ENCODE measurements around the gene SPATA6.
"Not testable (repeated sequence)": the region's sequence is repeated elsewhere in the genome, so short reads cannot be mapped to it uniquely, and the experiment has no call there.

The SPATA6 gene

DNA sequence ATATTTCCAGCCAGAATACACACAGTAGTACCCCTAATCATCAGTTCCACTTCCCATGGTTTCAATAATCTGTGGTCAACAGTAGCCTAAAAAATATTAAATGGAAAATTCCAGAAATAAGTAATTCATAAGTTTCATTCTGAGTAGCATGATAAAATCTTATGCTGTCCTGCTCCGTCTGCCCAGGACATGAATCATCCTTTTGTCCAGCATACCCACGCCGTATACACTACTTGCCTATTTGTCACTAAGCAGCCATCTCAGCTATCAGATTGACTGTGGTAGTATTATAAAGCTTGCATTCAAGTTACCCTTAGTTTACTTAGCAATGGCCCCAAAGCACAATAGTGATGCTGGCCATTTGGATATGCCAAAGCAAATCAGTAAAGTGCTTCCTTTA, 130.8 kb downstream of the SPATA6 start:
- no peak for DNase-seq

DNA sequence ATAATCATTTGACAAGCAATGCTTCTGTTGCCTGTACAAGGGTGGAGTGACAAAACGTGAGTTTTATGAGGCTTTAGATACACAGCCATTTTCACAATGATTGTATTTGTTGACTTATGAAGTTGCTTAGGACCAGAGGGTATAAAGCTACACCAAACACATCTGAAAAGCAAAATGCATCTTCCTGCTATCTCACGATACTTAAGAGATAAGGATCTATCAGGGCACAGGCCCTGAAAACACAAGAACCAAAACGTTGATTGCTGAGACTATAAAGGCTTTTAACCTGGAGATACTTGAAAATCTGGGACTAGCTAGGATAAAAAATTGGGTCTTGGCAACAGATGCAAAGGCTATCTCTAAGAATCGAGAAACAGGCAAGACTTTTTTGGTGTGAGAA, 133.7 kb downstream of the SPATA6 start:
- no peak for DNase-seq

DNA sequence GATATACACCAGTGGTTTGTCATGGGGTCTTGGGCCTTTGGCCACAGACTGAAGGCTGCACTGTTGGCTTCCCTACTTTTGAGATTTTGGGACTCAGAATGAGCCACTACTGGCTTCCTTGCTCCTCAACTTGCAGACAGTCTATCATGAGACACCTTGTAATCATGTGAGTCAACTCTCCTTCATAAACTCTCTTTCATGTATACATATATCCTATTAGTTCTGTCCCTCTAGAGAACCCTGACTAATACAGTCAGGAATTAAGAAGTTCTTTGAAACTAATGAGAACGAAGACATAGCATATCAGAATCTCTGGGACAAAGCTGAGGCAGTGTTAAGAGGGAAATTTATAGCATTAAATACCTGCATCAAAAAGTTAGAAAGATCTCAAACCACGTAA, 138.7 kb downstream of the SPATA6 start:
- DNase-seq = no peak

DNA sequence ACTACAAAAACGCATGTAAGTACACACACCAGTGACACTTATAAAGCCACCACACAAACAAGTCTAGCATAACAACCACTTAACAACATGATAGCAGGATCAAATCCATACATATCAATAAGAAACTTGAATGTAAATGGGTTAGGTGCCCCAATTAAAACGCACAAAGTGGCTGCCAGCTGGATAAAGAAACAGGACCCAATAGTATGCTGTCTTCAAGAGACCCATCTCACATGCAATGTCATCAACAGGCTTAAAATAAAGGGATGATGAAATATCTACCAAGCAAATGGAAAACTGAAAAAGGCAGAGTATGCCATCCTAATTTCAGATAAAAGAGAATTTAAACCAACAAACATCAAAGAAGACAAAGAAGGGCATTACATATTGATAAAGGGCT, 139.9 kb downstream of the SPATA6 start:
- no peak for DNase-seq

DNA sequence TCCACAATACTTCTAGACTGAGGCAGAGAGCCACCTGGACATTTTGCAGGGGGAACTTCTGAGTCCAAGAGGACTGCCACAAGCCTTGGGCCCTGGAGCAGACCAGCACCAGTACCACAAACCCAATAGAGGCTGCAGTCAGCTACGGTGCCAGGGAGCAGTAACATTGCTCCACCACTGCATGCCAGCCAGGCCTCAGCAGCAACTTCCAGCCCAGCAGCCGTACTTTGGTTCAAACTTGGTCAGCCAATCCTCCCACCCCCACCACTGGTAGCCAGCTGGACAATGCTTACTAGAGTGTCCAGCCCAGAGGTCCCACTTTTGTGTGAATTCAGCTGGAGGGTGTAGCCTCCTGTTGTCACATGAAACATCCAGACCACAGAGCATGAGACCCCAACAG, 142.1 kb downstream of the SPATA6 start:
- no peak for DNase-seq

DNA sequence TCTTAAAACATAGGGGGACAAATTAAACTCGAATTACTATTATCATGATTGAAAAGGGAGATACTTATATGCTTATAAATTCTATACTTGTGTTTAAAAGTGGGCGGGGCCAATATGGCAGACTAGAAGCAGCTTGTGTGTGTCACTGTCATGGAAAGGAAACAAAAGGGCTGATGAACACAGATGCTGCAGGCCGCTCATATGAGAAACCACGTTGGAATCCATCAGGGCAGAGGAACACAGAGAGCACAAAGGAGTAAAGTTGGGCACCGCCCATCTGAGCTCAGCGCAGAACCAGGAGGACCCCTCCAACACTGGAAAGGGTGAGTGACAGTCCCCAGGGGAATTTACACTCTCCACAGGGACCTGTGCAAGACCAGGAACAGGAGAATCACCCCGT, 142.5 kb downstream of the SPATA6 start:
- DNase-seq = no peak

DNA sequence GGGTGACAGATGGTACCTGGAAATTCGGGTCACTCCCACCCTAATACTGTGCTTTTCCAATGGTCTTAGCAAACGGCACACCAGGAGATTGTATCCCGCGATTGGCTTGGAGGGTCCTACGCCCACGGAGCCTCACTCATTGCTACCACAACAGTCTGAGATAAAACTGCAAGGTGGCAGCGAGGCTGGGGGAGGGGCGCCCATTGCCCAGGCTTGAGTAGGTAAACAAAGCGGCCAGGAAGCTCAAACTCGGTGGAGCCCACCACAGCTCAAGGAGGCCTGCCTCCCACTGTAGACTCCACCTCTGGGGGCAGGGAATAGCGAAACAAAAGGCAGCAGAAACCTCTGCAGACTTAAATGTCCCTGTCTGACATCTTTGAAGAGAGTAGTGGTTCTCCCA, 160.2 kb downstream of the SPATA6 start:
- not testable (repeated sequence) for DNase-seq

DNA sequence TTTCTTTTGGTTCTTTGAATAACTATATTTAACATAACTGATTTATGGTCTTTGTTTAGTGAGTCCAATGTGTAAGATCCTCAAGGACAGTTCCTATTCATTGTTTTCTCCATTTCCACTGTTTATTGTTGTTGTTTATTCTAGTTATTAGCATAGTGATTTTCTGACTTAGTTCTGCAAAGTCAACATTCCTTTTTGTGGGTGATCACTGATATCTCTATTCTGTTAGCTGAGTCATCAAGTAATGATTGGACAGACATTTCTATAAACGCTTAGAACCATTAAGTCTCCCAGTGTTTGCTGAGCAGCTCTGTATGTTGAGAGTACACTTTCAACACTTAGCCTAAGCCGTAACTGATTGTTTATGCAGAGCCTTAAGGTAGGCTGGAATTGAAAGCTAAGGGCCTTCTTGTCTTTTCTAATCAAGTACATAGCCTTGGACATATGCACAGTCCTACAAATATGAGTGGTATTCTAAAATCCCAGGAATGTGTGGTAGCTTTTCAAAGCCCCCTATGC, 162.4 kb downstream of the SPATA6 start:
- no peak for DNase-seq

DNA sequence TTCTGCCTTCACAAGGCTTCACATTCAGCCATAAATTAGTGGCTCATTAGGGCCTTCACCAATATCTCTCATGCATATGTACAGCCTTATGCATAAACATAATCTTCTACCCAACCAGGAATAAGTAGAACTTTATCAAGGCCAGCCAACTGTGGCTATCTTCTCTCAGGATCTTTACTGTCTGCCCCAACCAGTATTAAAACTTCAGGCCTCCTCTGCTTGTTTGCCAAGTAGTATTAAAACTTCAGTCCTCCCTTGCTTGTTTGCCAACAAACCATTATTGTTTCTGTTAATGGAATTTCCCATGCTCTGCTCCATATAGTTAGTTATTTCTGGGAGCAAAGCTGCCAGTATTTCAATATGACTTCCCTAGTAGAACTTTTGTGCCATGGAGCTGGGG, 169.4 kb downstream of the SPATA6 start:
- no peak for DNase-seq

DNA sequence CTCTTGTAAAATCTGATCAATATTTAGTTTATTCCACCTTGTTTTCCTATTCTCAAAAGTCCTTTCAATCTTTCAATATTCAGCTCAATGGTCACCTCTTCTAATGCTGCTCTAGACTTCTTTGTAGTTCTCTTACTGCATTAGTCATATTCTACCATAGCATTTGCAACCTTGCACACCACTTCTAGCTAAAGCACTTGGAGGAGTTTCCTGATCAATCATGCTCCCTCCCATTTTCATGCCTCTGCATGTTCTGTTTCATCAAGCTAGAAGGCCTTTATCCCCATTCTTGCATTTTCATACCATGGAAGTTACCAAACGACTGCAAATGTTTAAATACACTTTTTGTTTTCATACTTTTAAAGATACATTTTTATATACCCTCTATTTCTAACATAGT, 177.3 kb downstream of the SPATA6 start:
- DNase-seq = no peak

DNA sequence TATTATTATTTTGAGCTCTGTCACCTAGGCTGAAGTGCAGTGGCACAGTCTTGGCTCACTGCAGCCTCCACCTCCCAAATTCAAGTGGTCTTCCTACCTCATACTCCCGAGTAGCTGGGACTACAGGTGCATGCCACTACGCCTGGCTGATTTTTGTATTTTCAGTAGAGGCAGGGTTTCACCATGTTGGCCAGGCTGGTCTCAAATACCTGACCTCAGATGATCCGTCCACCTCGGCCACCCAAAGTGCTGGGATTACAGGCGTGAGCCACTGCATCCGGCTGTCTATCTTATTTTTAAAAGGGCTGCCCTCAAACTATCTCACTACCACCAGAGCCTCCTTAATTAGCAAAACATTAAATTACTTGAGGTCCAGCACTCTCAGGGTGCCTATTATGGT, 177.9 kb downstream of the SPATA6 start:
- not testable (repeated sequence) for DNase-seq

DNA sequence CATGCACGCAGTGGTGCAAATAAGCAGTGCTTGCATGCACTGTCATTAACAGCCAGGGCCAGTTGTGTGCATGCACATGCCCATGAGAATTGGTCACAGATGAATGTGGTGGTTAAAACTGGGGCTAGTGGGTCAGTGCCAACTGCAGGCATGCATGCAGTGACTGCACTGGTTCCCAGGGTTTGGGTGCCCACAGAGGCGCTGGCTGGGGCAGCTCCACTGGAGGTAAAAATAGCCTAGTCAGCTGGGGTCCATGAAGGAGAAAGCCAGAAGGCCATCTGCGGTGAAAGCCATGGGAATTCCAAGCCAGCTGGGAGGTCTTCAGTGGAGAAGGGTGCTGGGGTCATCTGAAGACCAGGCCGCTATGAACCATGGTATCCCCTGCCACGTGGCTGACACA, 179.3 kb downstream of the SPATA6 start:
- no peak for DNase-seq

DNA sequence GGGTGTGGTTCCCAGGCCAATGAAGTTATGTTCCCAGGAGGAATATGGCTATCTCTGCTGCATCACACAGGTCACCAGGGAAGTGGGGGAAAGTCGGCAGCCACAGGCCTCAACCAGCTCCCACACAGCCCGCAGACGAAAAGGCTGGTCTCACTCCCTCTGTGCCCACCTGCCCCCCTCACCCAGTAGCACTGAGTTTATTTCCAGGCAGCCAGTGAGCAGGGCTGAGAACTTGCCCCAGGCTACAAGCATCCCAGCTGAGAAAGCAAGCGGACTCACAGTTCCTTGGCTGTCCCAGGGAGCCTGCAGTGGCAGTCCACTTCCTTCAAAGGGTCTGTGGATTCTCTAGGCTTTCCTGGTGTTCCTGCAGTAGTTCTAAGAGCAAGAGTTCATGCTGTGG, 180.6 kb downstream of the SPATA6 start:
- no peak for DNase-seq

DNA sequence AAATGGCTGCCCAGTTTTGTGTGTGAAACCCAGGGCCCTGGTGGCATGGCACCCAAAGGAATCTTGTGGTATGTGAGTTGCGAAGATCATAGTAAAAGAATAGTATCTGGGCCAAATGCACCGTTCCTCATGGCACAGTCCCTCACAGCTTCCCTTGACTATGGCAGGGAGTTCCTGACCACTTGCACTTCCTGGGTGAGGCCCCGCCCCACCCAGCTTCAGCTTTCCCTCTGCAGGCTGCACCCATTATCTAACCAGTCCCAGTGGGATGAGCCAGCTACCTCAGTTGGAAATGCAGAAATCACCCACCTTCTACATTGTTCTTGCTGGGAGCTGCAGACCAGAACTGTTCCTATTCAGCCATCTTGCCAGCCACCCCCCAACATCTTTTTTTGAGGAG, 186.5 kb downstream of the SPATA6 start:
- DNase-seq = no peak

DNA sequence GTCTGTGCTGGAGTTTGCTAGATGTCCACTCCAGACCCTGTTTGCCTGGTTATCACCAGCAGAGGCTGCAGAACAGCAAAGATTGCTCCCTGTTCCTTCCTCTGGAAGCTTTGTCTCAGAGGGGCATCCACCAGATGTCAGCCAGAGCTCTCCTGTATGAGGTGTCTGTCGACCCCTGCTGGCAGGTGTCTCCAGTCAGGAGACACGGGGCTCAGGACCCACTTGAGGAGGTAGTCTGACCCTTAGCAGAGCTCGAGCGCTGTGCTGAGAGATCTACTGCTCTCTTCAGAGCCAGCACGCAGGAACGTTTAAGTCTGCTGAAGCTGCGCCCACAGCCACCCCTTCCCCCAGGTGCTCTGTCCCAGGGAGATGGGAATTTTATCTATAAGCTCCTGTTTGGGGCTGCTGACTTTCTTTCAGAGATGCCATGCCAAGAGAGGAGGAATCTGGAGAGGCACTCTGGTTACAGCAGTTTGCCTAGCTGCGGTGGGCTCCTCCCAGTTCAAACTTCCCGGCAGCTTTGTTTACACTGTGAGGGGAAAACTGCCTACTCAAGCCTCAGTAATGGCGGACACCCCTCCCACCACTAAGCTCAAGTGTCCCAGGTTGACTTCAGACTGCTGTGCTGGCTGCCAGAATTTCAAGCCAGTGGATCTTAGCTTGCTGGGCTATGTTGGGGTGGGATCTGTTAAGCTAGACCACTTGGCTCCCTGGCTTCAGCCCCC, 187.1 kb downstream of the SPATA6 start:
- DNase-seq = not testable (repeated sequence)

DNA sequence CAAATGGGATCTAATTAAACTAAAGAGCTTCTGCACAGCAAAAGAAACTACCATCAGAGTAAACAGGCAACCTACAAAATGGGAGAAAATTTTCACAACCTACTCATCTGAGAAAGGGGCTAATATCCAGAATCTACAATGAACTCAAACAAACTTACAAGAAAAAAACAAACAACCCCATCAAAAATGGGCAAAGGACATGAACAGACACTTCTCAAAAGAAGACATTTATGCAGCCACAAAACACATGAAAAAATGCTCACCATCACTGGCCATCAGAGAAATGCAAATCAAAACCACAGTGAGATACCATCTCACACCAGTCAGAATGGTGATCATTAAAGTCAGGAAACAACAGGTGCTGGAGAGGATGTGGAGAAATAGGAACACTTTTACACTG, 189.7 kb downstream of the SPATA6 start:
- not testable (repeated sequence) for DNase-seq

DNA sequence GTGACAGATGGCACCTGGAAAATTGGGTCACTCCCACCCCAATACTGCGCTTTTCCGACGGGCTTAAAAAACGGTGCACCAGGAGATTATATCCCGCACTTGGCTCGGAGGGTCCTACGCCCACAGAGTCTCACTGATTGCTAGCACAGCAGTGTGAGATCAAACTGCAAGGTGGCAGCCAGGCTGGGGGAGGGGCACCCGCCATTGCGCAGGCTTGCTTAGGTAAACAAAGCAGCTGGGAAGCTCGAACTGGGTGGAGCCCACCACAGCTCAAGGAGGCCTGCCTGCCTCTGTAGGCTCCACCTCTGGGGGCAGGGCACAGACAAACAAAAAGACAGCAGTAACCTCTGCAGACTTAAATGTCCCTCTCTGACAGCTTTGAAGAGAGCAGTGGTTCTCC, 194.6 kb downstream of the SPATA6 start:
- not testable (repeated sequence) for DNase-seq

DNA sequence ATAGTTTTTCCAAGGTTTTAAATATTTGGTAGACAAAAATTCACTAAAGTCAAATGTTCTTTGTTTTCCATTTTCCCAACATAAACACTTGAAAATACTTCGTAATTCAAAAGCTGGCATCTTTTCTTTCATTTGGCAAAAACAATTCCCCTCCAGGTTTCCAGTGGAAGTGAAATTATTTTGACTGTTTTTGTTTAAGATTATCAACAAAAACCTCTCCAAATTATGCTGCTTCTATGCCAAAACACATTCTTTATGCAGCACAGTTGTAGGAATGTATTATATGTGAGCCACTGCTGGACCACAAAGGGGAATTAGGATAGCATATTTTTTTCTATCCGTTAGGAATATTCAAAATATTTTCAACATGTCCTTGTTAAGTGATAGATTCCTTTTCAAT, 205.4 kb downstream of the SPATA6 start:
- no peak for DNase-seq

DNA sequence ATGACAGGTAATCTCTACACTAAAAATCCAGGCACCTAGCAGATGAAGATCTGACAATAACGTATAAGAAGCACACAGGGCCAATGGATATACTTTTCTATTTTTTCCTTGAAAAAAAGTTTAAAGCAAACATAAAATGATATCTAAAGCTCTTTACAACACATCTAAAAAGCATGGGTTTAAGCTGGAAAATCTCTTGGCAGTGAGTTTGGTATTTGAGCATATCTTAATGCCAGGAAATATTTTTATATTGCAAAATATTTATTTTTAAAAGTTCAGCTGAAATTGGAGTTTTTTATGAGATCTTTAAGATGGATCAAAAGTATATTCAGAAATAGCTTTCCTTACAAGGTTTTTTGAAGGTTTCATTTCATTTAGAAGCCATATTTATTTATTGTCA, 209.0 kb downstream of the SPATA6 start:
- no peak for DNase-seq

DNA sequence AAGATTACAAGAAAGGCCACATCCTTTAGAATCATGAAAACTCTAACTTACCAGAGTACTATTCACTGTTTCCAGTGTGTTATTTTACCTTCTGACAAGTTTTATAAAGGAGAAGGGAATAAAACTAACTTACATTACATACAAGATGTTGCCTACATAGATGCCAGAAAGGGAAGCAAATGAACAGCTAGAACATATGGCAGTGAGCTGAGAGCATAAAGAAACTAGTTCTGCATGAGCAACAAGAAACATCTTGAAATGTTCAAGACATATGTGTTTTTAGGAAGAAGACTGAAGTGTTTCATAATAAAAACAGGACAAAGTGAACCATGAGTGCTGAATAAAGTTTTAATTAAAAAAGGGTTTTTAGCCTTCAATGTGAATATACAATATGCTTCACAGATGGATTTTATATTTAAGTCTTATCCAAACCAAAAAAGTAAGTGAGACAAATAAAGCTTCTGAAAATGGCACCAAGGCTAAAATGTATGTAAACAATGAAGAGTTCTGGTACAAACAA, 210.1 kb downstream of the SPATA6 start:
- DNase-seq = no peak

DNA sequence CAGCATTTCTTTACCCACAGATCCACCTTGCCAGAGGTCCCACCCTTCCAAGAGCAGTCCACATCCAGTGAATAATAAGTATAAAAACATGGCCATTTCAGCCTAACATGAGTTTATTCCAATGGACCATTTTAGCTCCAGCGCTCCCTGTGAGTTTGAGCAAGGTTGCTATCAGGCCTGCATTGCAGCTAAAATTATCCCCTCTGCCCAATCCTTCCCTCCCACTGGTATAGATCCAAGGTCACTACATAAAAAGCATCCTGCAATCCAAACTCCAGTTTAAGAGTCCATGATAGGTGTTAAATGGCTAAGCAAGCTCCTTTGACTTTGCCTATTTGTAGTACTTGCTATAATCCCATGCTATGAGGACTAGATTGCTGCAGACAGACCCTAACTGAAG, 213.9 kb downstream of the SPATA6 start:
- DNase-seq = no peak

DNA sequence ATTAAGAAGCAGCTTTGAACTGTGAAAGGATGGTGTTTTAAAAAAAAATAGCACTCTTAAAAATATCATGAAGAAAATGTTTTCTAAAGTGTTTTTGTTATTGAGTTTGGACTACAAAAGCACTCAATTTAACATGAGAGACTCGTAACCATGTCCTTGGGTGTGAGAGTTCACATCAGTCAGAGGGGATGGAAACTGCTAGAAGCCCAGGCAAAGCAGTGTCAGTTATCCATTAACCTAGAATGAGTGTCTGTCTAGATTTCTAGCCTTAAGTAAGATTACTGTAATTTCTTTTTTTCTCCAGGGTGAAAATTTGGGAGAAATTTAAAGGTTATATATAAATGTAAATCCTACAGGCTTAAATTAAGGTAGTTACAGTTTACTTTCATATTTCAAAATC, 217.8 kb downstream of the SPATA6 start:
- no peak for DNase-seq

DNA sequence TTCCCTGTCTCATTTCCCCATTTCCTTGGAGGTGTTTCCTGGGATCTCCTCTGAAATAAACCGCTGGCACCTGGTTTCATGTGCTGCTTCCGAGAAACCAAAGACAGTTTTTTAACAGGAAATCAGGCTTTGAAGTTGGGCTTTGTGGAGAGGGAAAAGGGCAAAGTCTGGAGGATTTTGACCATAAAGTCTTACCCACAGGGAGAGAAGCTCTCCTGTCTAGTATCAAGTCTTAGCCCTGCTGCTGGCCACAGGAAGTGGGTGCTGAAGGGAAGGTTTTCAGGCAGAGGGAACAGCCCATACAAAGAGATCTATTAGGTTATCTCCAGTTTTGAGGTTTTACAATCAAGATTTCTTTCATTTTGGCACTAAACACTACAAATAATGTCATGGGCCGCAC, 220.2 kb downstream of the SPATA6 start:
- no peak for DNase-seq

DNA sequence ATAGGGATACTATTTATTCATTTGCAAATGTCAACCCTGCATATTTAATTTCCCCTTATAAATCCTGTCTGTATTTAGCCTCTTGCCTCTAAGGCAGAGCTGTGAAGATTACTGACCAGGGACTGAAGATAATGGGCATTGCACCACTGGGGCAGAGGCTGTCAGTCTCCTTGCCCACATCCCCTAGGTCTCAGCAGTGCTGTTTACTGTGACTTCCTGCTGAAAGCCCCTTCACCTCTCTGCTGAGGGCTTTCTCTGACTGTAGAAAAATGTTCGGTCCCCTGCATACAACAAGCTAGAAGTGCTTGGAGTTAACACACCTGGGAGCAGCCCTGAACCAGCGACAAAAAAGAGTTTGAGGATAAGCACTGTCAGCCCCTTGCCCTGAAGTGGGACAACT, 220.7 kb downstream of the SPATA6 start:
- DNase-seq = no peak

DNA sequence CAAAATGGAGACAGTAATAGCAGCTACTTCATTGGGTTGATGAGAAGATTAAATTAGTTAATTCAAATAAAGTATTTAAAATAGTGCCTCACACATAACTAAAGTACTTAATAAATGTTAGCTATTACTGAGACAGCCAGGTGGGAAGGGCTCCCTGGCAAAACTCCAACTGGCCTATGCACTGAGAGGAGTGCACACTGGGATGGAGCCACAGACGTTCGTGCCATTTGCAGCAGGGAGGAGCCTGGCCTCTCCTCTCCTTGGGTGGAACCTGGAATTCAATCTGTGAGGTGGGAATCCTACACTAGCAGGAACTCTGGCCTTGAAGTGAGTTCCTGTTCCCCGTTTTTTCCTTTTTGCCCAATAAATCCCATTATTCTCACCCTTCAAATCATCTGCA, 221.4 kb downstream of the SPATA6 start:
- no peak for DNase-seq
